MM.1S (cell line): Measurements from ENCODE around the gene NOSIP.

Source experiments
- CTCF ChIP-seq: fragments of 300-600 bp; sonication (generic); IDR thresholded peaks from 2 replicates; pipeline ENCODE4 v1.5.1; 2016; ENCODE audit warnings: antibody characterized with exemption, low read length, mixed read lengths
- EZH2 ChIP-seq: fragments of 300-600 bp; sonication (generic); optimal IDR thresholded peaks from 2 replicates; pipeline ENCODE3; 2017; ENCODE audit warnings: low read depth, mild to moderate bottlenecking, antibody characterized with exemption, low read length, mixed read lengths

GRCh38 chr19:49551531-49551930 is 28.8 kb downstream of the NOSIP start:
- TF ChIP-seq CTCF (no peak), EZH2 (no peak)
